HG03571 (cell line): Measurements from ENCODE around the gene RSPH6A.
A peak's percentile ranks its signal among the peaks of the same experiment; 100 is the strongest.
"Not testable (repeated sequence)": the region's sequence is repeated elsewhere in the genome, so short reads cannot be mapped to it uniquely, and the experiment has no call there.

Experiments used
- ATAC-seq: cut with Tn5 transposase; IDR thresholded peaks from one replicate; pipeline ENCODE4 v1.9.1; 2021; ENCODE audit not compliant: unreplicated experiment

RSPH6A gene

DNA sequence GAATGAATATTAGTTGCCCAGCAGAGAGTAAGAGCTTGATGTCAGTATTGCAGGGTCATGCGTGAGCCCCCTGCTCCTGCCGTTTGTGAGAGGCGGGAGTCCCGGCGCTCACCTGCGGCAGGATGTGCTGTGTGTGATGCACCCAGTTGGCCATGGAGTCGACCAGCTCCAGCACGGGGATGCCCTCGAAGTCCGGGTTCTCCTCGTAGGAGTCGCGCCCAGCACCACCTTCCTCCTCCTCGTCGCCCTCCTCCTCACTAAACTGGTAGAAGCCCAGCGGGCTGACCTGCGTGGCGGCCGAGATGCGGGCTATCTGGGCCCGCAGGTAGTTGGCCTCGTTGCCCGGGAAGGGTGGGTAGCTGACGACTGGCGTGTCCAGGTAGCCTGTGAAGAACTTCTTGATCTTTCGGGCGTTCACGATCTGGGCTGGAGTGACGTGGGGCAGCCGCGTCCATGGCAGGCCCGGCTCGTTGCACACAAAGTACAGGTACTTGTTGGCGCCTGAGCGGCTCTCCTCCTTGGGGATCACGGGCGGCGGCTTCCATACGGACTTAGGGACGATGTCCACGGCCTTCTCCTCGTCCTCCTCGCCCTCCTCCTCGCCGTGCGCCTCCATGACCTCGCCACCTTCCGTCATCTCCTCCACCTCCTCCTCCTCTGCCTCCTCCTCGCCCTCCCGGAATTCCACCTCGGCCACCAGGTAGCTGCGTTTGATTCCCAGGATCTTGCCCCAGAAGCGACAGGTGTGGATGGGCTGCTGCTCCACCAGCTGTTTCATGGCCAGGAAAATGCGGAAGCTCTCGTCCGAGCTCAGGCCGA, 10.8 kb downstream of the RSPH6A start:
- no peak for ATAC-seq

DNA sequence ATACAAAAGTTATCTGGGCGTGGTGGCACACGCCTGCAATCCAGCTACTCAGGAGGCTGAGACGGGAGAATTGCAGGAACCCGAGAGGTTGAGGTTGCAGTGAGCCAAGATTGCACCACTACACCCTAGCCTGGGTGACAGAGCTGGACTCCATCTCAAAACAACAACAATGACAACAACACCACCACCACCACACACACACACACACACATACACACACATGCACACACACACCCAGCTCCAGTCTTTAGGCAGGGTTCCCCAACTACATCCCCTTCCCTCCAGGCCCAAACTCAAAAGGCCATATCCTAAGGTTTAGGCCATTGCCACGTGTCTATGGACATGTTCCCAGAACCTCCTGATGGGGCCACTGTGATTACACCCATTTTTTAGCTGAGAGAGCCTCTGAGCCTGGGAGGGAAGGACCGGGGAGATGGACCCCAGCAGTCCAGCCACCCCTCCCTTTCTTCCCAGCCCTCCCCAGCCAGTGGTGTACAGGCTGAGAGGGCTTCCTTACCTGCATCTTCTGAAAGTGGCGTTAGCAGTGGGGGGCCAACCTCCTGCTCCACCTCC, 13.4 kb downstream of the RSPH6A start:
- no peak for ATAC-seq

DNA sequence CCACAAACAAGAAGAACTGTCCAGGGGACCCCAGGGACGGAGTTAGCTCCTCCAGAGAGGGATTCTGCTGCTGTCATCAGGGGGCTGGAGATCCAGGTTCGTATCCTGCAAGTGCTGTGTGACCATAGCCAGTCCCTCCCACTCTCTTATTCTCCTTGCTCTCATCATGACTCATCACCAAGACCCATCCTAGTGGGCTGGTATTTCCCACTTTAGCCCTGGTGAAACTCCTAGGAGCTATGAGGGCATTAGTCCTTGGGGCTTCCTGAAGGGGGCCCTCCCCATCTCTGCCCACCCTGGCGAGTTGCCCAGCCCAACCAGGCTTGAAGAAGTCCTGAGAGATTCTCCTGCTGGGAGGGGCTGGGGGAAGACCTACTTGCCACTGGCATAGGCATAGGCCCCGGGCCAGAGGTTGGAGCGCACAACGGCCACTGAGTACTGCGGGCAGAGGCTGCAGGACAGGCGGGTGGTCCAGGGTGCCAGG, 15.0 kb downstream of the RSPH6A start:
- no peak for ATAC-seq

DNA sequence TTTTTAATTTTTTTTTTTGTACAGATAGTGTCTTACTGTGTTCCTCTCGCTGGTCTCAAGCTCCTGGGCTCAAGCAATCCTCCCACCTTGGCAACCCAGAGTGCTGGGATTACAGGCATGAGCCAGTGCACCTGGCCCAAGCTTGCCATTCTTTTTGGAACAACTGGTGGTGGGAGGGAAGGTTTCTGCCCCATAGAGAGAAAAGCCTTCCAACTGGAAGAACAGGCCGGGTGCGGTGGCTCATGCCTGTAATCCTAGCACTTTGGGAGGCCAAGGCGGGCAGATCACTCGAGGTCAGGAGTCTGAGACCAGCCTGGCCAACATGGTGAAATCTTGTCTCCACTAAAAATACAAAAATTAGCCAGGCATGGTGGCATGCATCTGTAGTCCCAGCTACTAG, 15.6 kb downstream of the RSPH6A start:
- not testable (repeated sequence) for ATAC-seq

DNA sequence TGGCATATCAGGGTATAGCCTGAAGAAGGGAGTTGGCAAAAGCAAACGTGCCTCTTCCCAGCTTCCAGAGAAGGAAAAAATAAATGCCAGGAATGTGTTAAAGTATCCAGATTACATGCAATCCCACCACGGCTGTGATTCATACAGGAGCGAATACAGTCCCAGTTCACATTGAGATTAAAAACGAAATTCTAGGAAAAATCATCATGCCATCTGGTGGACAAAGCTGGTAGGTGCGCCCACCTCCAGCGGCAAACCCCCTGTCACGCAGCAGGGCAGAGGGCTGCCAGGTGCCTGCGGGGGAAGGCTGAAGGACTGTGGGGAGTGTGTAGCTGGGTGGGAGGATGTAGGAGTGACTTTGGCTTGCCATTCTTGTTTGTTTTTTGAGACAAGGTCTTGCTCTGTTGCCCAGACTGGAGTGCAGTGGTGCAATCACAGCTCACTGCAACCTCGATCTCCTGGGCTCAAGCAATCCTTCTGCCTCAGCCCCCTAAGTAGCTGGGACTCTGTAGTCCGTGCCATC, 16.1 kb downstream of the RSPH6A start:
- ATAC-seq = no peak

DNA sequence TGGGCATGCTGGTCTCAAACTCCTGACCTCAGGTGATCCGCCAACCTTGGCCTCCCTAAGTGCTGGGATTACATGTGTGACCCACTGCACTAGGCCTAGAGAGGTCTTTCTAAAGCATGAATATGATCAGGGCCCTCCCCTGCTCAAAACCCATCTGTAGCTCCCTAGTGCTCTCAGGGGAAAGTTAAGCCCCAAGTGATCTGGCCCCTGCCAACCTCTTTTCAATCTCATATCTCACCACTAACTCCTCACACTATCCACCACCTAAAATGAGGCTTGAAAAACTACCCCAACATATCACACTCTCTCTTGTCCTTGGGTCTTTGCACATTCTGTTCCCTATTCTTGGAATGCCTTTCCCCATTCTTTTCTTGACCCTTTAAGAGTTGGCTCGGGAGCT, 20.5 kb downstream of the RSPH6A start:
- no peak for ATAC-seq

DNA sequence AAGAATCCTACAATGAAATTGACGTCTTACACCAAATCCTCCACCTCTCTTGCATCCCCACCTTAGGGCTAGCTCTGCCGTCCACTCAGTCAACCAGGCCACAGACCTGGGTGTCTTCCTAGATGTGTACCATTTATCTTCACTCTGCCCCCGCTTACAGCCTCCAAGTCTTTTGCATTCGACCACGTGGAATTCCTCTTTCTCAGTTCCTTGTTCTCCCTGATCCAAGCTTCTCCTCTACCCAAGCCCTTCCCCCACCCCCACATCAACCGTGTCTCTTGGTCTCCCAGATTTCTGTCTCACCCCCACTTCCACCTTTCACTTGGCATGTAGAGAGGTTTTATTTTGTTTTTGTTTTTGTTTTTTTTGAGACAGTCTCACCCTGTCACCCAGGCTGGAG, 21.2 kb downstream of the RSPH6A start:
- no peak for ATAC-seq

DNA sequence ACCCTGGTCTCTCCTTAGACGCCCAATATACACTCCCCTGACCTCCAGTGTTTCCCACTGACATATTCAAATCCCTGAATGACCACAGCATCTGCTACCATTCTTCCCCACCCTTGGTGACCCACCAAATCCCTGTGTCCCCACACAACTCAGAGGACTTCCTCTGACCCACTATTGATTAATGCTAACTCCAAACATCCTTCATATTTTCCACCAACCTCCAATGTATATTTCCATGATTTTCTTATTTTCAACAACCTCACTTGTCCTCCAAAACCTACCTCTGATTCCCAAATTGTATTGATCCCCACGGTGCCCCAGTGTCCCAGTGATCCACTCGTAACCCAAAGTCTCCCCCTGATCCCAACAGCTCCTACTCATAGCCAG, 21.9 kb downstream of the RSPH6A start:
- ATAC-seq = no peak

DNA sequence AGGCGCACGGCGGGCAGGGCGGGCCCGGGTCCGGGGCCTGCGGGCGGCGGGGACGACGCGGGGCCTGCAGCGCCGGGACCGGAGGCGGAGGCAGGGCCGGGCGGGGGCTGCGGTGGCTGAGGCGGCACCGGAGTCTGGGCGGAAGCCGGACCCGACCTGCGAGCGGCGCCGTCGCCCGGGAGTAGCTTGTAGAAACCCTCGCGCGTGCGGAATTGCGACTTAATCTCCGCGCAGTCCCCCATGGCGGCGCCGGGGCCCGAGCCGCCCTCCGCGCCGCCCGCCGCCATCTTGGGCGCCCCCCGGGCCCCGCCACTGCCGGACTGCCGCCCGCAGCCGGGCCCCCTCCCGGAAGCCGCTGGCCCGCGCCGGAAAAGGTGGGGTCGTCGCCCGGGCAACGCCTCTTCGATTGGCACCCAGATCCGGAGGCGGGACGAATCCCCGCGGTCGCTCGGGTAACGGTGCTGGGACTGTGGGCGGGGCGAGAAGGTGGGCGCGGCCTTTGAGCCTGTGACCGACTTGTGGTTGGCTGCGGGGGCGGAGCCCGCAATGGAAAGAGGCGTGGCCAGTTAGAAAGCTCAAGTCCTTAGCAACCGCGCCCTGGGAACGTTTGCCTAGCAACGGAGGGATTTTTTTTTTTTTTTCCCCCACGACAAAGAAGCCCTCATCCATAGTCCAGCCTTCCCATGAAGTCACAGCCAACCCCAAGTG, 22.5 kb downstream of the RSPH6A start, which contains the start of gene DMWD:
Gene DMWD (minus strand): TSS at position 376 of the 708 bp plus-strand sequence. CDS start 89 bp downstream, at position 287.
- peak; percentile 90 for ATAC-seq

DNA sequence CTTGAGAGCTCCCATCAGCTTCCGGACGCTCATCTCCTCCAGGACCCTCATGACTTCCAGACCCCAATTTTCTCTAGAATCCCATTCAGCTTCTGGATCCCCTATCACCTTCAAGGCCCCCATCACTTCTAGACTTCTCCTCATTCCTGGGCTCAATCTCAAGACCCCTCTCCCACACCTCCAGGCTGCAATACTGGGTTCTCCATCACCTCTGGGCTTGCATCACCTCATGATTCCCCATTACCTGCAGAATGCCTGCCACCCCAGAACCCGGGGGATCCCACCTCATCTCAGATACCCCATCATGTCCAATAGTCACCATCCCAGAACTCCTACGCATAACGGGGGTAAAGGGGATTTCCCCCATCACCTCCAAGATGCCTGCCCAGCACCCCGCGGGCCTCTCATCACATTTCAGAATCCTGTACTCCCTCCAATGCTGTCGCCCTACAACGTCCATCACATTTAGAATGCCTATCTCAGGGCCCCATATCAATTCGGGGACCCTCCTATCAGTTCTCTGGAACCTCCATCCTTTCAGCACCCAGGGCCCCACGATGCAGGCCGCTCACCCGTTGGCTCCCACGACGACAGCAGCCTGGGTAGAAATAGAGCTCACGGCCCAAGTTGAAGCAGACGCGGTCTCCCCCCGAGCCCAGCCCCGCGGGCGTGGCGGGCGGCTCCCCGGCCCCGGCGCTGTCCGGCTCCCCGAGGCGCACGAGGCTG, 23.2 kb downstream of the RSPH6A start:
- no peak for ATAC-seq

DNA sequence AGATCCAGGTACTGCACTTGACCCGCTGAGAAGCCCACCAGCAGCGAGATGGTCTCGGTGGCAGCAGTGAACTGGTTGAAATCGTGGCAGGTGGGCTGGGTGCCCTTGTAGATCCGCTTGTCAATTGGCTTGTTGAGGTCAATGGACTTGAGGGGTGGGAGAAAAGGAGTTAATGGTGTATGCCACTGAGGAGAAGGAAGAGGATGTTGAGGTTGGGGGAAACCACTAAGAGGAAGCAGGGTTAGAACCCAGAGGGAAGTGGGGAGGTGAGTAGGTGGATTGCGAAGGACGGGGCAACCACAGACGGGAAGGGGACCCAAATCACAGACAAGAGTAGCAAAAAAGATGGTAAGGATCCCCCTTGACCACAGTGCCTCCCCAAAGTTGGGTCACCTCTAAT, 24.2 kb downstream of the RSPH6A start:
- no peak for ATAC-seq

DNA sequence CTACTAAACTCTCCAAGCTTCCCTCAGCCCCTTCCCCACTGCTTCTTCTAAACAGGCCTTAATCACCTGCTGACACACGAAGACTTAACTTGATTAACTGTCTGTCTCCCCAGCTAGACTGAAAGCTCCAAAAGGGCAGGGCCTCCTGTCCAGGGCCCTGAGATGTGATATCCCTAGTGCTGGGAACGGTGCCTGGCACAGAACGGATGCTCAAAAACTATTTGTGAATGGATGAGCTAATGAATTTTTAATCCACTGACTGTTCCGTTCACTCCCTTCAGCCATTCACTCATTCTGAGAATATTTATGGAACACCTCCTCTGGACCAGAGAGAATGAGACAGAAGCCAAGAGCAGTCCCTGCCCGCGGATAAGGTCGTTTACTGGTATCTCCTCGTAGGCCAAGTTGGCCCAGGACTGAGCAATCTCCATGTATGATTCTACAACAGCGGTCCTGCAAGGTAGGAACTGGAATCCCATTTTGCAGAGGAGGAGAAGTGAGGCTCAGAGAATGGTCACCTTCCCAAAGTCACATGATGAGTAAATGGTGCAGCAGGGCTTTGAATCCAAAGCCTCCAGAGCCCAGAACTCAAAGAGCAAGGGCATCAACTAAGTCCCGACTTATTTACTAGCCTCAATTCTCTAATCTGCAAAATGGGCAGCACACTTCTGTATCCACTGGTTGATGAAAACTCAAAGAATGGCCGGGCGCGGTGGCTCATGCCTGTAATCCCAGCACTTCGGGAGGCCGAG, 25.9 kb downstream of the RSPH6A start:
- no peak for ATAC-seq

DNA sequence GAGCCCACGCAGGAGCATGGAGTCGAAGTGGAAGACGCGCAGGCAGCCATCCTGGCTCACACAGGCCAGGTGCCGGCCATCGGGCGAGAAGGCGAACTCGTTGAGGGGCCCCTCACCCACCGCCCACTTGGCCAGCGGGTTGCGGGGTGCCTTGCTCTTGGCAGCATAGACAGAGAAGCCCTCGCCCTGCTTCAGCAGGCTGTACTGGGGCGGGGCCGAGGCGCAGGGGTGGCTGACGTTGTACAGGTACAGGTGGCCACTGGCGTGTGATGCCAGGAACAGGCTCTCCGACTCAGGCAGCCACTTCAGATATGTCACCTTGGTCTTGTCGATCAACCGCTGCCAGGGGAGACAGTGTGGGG, 28.6 kb downstream of the RSPH6A start:
- no peak for ATAC-seq

DNA sequence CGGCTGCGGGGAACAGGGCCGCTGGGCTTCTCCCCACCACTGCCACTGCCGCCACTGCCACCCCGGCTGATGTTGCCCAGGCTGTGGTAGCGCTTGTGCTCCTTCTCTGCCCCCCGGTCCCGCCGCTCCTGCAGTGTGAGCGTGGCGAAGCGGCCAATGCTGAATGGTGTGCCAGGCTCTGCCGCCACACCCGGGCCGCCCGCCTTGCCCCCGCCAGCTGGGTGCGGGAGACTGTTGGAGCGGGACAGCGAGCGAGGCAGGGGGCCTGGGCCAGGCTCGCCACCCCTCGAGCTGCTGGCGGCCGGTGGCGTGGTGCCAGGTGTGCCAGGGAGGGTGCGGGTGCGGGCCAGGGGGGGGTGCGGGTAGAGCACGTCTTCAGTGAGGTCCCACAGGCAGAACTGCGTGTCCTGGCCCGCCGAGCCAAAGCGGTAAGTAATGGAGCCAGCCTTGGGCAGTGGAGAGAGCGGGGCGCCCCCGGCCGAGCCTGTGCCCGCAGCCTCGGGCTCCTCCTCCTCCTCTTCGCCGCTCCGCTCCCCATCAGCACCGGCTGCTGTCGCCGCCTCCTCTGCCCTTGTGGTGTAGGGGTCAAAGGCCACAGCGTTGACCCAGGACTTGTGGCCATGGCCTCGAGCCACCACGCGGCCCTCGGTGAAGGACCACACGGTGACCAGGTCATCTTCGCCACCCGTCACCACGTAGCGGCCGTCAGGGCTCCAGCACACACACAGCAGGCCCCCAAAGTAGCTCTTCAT, 29.2 kb downstream of the RSPH6A start:
- no peak for ATAC-seq

DNA sequence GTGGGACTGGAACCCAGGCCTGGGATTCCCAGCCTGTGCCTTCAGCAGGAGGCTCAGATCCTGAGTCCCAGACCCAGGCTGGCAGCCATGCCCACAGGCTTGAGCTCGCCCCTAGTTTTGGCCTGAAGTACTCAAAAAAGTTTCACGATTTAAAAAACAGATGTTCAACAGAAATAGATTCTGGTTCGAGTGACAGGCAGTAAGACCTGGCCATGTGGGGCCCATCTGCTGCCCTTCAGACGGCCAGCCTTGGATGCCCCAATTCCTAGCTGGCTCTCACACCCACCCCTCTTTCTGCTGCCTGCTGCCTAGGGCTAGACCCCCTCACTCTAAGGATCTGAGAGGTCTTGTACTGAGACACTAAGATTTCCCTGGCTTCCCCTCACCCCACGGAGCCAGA, 30.0 kb downstream of the RSPH6A start:
- no peak for ATAC-seq

DNA sequence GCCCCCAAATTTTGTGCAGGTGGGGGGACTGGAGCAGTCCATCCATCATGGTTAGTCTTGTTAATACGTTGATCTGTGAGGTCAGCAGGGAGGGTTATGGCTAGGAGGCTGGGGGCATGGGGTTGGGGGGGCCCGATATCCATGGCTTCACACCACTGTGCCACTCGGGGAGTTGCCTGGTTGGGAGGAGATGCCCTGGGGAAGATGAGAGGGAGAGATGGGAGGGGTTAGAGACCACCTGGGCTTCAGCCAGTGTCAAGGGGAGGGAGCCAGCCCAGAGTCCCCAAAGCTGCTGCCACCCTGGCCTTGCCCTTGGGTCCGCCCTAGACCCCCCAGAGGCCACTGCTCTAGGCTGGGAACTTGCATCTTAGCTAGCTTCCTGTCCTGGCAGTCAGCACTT, 31.0 kb downstream of the RSPH6A start:
- no peak for ATAC-seq

DNA sequence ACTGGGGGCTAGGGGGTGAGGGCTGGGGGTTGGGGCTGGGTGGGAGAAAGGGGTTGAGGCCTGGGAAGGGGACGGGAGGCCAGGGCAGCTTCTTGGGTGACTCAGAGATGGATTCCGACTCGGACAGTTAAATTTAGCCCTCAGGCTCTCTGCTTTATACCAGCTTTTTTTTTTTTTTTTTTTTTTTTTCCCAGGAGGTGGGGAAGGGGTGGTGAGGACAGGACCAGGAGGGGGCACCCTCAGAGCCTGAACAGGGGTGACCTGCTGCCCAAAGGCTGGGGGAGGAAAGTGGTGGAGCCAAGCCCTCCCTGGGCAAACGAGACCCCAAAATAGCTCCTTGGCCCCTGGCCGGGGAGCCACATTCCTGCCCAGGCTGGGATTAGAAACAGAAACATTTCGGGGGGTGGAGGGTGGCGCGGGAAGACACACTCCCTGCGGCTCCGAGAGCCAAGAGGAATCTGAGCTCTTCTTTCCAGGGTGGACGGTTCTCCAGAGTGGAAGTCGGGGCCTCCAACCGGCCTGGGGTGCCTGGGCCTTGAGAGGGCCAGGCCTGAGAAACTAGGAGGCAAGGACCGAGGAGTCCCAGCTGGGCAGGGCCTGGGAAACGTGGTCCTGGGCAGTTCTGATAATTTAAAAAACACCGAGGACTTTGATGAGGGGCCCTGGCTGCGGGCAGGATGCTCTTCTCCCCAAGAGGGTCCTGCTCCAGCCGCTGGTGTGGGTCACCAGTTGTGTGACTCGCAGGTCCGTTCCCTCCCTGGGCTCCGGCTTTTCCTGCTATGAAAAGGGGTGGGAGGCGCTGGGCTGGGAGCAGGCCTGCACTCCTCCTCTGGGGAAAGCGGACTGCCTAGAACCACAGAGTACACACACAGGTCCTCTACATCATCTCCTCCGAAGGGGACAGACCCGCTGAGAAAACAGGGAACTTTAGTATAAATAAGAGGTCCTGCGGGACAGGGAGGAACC, 32.0 kb downstream of the RSPH6A start:
- no peak for ATAC-seq

DNA sequence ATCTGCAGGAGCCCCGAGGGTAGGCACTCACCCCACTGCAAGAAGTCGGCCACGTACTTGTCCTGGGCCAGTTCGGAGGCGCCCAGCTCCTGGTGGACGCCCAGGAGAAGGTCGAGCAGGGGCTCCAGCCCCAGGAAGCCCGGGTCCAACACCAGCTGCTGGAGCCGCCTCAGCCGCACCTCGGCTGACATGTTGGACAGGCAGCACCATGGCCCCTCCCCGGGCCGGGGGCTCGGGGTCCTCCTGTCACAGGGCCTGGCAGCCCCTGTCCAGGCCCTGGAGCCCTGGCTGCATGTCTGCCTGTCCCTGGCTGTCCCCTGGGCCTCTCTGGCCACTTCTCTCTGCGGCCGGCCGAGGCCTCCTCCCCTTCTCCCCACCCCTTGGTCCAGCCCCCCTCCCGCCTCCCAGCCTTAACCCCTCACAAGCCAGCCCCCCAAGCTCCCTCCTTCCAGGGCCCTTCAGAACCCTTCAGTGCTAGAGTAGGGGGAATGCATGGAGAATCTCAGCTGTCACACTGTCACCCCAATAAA, 32.9 kb downstream of the RSPH6A start, which contains the start of gene DMPK:
Gene DMPK (minus strand): TSS at position 329 of the 530 bp plus-strand sequence. CDS start 138 bp downstream, at position 191.
- ATAC-seq = no peak
